MM.1S (cell line): ENCODE results near the gene GRB10.

ENCODE experiments used
- DNase-seq: peaks from one replicate; pipeline ENCODE4 v3.0.0-alpha.2; 2015
- H2AFZ ChIP-seq: fragments of 300-600 bp; sonication (generic); 2 replicates; pipeline ENCODE4 v1.6.0; 2016; ENCODE audit warnings: antibody characterized with exemption, low read length
- H3F3A ChIP-seq: fragments of 300-600 bp; sonication (generic); 2 replicates; pipeline ENCODE4 v1.6.1; 2016; ENCODE audit warnings: mild to moderate bottlenecking, antibody characterized with exemption, low read length, moderate library complexity, mixed read lengths; ENCODE audit not compliant: insufficient read depth
- H3K27ac ChIP-seq: fragments of 300-600 bp; sonication (generic); 2 replicates; pipeline ENCODE4 v1.5.1; 2016; ENCODE audit warnings: mild to moderate bottlenecking, low read length
- H3K27me3 ChIP-seq: fragments of 300-600 bp; sonication (generic); replicated peaks from 2 replicates; pipeline ENCODE4 v1.6.0; 2016; ENCODE audit warnings: low read length; ENCODE audit not compliant: insufficient read depth
- H3K36me3 ChIP-seq: fragments of 300-600 bp; sonication (generic); replicated peaks from 2 replicates; pipeline ENCODE4 v1.6.1; 2016; ENCODE audit warnings: mild to moderate bottlenecking, low read length, mixed read lengths; ENCODE audit not compliant: insufficient read depth
- H3K4me1 ChIP-seq: fragments of 300-600 bp; sonication (generic); 2 replicates; pipeline ENCODE4 v1.6.1; 2016; ENCODE audit warnings: low read length, mixed read lengths
- H3K4me2 ChIP-seq: fragments of 300-600 bp; sonication (generic); 2 replicates; pipeline ENCODE4 v1.6.0; 2016; ENCODE audit warnings: low read depth, low read length
- H3K4me3 ChIP-seq: fragments of 300-600 bp; sonication (generic); 2 replicates; pipeline ENCODE4 v1.5.1; 2016; ENCODE audit warnings: low read length, mixed read lengths
- H3K79me2 ChIP-seq: fragments of 300-600 bp; sonication (generic); 2 replicates; pipeline ENCODE4 v1.6.1; 2016; ENCODE audit warnings: mixed run types, low read length, mixed read lengths
- H3K9ac ChIP-seq: fragments of 300-600 bp; sonication (generic); 2 replicates; pipeline ENCODE4 v1.6.1; 2016; ENCODE audit warnings: low read length, mixed read lengths
- H3K9me2 ChIP-seq: fragments of 300-600 bp; sonication (generic); replicated peaks from 2 replicates; pipeline ENCODE4 v1.6.1; 2016; ENCODE audit warnings: mild to moderate bottlenecking, low read length, mixed read lengths; ENCODE audit not compliant: insufficient read depth
- H3K9me3 ChIP-seq: fragments of 300-600 bp; sonication (generic); replicated peaks from 2 replicates; pipeline ENCODE4 v1.6.1; 2016; ENCODE audit warnings: mild to moderate bottlenecking, low read length, mixed read lengths; ENCODE audit not compliant: insufficient read depth
- H4K20me1 ChIP-seq: fragments of 300-600 bp; sonication (generic); 2 replicates; pipeline ENCODE4 v1.6.1; 2016; ENCODE audit warnings: mild to moderate bottlenecking, low read length, moderate library complexity, mixed read lengths; ENCODE audit not compliant: insufficient read depth
- EZH2 ChIP-seq: fragments of 300-600 bp; sonication (generic); optimal IDR thresholded peaks from 2 replicates; pipeline ENCODE3; 2017; ENCODE audit warnings: low read depth, mild to moderate bottlenecking, antibody characterized with exemption, low read length, mixed read lengths
- EZH2phosphoT487 ChIP-seq: fragments of 300-600 bp; sonication (generic); IDR thresholded peaks from 2 replicates; pipeline ENCODE4 v1.6.1; 2018; ENCODE audit warnings: antibody characterized with exemption, low read length
- TF ChIP-seq, protein P1 (sequence below): fragments of 300-600 bp; sonication (generic); IDR thresholded peaks from 2 replicates; pipeline ENCODE4 v1.5.1; 2016; ENCODE audit warnings: antibody characterized with exemption, low read length, mixed read lengths

GRB10 gene

DNA sequence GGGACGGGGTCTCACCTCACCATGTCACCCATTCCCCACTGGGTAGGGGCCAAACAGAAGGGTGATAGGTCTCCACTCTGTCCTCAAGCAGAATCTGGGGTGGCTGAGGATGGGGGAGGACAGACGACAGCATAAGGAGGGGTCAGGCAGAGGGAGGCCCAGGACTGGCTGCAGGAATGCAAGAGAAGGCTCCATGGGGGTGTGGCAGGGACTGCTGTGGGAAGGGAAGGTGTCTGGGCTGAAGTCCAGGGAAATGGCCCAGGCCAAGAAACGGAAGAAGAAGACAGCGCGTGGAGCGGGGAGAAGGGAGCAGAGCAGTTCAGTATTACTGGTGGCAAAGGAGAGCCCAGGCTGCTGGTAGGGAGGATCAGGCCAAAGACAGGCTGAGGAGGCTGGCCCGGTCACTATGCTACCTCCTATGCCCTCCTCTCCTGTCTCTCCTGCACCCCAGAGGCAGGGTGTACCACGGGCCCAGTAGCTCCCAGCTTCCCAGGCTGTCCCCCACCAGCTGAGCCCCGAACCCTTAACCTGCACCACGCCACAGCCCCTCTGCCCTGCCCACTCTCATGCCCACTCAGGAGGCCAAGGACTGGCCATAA lies 60.9 kb downstream of the GRB10 start:
- no peak for TF ChIP-seq EZH2phosphoT487
- TF ChIP-seq, protein P1, sequence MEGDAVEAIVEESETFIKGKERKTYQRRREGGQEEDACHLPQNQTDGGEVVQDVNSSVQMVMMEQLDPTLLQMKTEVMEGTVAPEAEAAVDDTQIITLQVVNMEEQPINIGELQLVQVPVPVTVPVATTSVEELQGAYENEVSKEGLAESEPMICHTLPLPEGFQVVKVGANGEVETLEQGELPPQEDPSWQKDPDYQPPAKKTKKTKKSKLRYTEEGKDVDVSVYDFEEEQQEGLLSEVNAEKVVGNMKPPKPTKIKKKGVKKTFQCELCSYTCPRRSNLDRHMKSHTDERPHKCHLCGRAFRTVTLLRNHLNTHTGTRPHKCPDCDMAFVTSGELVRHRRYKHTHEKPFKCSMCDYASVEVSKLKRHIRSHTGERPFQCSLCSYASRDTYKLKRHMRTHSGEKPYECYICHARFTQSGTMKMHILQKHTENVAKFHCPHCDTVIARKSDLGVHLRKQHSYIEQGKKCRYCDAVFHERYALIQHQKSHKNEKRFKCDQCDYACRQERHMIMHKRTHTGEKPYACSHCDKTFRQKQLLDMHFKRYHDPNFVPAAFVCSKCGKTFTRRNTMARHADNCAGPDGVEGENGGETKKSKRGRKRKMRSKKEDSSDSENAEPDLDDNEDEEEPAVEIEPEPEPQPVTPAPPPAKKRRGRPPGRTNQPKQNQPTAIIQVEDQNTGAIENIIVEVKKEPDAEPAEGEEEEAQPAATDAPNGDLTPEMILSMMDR = no peak
- no peak for TF ChIP-seq EZH2
- Histone ChIP-seq H3K79me2 (no peaks in the 10 kb centered on the region), H4K20me1 (no peaks in the 10 kb centered on the region), H3K4me3 (no peak overlapping the region), H3F3A (no peaks in the 10 kb centered on the region), H3K9me2 (no peaks in the 10 kb centered on the region), H3K9ac (no peak overlapping the region), H3K4me1 (no peaks in the 10 kb centered on the region), H3K27ac (no peak overlapping the region), H2AFZ (no peak overlapping the region), H3K4me2 (no peak overlapping the region), H3K9me3 (no peaks in the 10 kb centered on the region), H3K36me3 (no peaks in the 10 kb centered on the region), H3K27me3 (no peaks in the 10 kb centered on the region)
- no peak for DNase-seq

DNA sequence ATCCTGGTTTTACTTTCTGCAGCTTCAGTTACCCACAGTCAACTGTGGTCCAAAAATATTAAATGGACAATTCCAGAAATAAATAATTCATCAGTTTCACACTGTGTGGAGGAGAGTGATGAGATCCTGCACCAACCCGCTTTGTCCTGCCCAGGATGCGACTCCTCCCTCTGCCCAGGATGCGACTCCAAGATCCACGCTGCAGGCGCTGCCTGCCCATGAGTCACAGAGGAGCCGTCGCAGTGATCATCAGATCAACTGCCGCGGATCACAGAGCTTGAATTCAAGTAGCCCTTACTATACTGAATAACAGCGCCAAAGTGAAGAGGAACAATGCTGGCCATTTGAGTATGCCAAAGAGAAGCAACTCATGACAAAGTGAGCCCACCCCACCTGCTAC lies 61.5 kb downstream of the GRB10 start:
- Histone ChIP-seq H3K79me2 (no peaks in the 10 kb centered on the region), H3K4me3 (no peak overlapping the region), H3K4me1 (no peaks in the 10 kb centered on the region), H3K27ac (no peak overlapping the region), H4K20me1 (no peaks in the 10 kb centered on the region), H2AFZ (no peak overlapping the region), H3K9me2 (no peaks in the 10 kb centered on the region), H3K27me3 (no peaks in the 10 kb centered on the region), H3K4me2 (no peak overlapping the region), H3K9ac (no peak overlapping the region), H3F3A (no peaks in the 10 kb centered on the region), H3K36me3 (no peaks in the 10 kb centered on the region), H3K9me3 (no peaks in the 10 kb centered on the region)
- no peak for DNase-seq
- TF ChIP-seq EZH2 (no peak), EZH2phosphoT487 (no peak)
- TF ChIP-seq, protein P1 = no peak

DNA sequence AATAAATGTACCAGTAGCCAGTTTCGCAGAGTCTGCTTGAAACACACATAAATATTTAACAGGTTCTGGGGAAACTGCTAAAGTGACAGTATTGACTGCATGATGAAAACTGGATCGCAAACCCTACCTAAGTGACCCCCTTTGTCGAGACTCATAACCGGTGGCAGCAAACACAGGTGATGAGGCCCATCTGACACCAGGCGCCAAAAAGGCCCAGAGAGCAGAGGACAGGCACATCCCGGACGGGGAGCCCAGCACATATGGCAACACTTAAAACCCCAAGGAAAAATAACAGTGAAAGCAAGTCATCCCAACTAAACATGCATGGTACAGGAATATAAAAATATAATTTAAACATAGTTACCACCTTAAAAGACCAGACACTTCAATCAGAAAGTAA lies 62.4 kb downstream of the GRB10 start:
- H2AFZ ChIP-seq = no peak overlapping the region
- H3K27ac ChIP-seq = no peak overlapping the region
- no peaks in the 10 kb centered on the region for H3F3A ChIP-seq
- no peaks in the 10 kb centered on the region for H3K4me1 ChIP-seq
- H3K9me2 ChIP-seq = no peaks in the 10 kb centered on the region
- H3K4me3 ChIP-seq = no peak overlapping the region
- no peak overlapping the region for H3K9ac ChIP-seq
- H3K27me3 ChIP-seq = no peaks in the 10 kb centered on the region
- no peak for DNase-seq
- no peaks in the 10 kb centered on the region for H3K9me3 ChIP-seq
- H3K36me3 ChIP-seq = no peaks in the 10 kb centered on the region
- no peaks in the 10 kb centered on the region for H3K79me2 ChIP-seq
- H4K20me1 ChIP-seq = no peaks in the 10 kb centered on the region
- no peak overlapping the region for H3K4me2 ChIP-seq
- TF ChIP-seq EZH2phosphoT487 (no peak), EZH2 (no peak)
- TF ChIP-seq, protein P1 = no peak
